K562 (cell line): ENCODE data around the gene KLK14. TPM values are rescaled to one million over a fixed set of nuclear protein-coding genes. Genes with fewer than 3 reads are reported as not detected.

ENCODE experiments used
- CTCFL ChIP-seq: IDR thresholded peaks from 2 replicates; pipeline ENCODE4 v1.6.1; 2011; ENCODE audit warnings: borderline replicate concordance, low read depth, mild to moderate bottlenecking, moderate library complexity, low read length; ENCODE audit not compliant: insufficient read depth, poor library complexity, severe bottlenecking
- EWSR1 ChIP-seq: fragments of 450-650 bp; IDR thresholded peaks from 2 replicates; pipeline ENCODE4 v1.6.1; 2018; ENCODE audit warnings: borderline replicate concordance, mild to moderate bottlenecking, low read depth, moderate library complexity; ENCODE audit not compliant: partially characterized antibody
- FOXK1 ChIP-seq: sonication (generic); formaldehyde crosslinking; IDR thresholded peaks from 2 replicates; pipeline ENCODE4 v1.8.0; 2022; ENCODE audit warnings: missing genetic modification reagents, mild to moderate bottlenecking, borderline replicate concordance
- GATAD2A ChIP-seq: fragments of 450-650 bp; IDR thresholded peaks from 2 replicates; pipeline ENCODE4 v1.6.1; 2017
- HDAC1 ChIP-seq, 2 experiments: fragments of 450-650 bp; IDR thresholded peaks; 2 replicates each; pipeline ENCODE4 v1.6.1; 2016 to 2017; ENCODE audit warnings: inconsistent platforms in 1 of 2, mild to moderate bottlenecking in 1 of 2, moderate library complexity in 1 of 2
- HDAC6 ChIP-seq: IDR thresholded peaks from 2 replicates; pipeline ENCODE4 v1.6.1; 2012; ENCODE audit warnings: low read depth, mild to moderate bottlenecking, control low read depth, inconsistent platforms, low read length, moderate library complexity
- HMGN3 ChIP-seq: IDR thresholded peaks from 2 replicates; pipeline ENCODE4 v1.6.1; 2011; ENCODE audit warnings: borderline replicate concordance, low read depth, mild to moderate bottlenecking, mixed read lengths, low read length; ENCODE audit not compliant: insufficient read length; ENCODE audit errors: extremely low read depth
- KAT7 ChIP-seq: sonication (generic); formaldehyde crosslinking; IDR thresholded peaks from 2 replicates; pipeline ENCODE4 v1.8.0; 2022; ENCODE audit warnings: missing genetic modification reagents, mild to moderate bottlenecking, borderline replicate concordance
- L3MBTL2 ChIP-seq: fragments of 450-650 bp; IDR thresholded peaks from 2 replicates; pipeline ENCODE4 v1.6.1; 2016; ENCODE audit warnings: mild to moderate bottlenecking, moderate library complexity
- MEF2D ChIP-seq: conservative IDR thresholded peaks from 2 replicates; pipeline ENCODE4 v1.6.1; 2016; ENCODE audit warnings: low read depth, missing genetic modification characterization, missing compliant biosample characterization
- NELFE ChIP-seq: IDR thresholded peaks from 2 replicates; pipeline ENCODE4 v1.6.1; 2011; ENCODE audit warnings: mild to moderate bottlenecking; ENCODE audit not compliant: insufficient read depth, insufficient read length
- PHB ChIP-seq: fragments of 250-450 bp; sonication (Bioruptor Pico); IDR thresholded peaks from 2 replicates; pipeline ENCODE4 v1.5.0; 2021
- PHF21A ChIP-seq: fragments of 450-650 bp; IDR thresholded peaks from 2 replicates; pipeline ENCODE4 v1.6.1; 2017; ENCODE audit warnings: low read depth, borderline replicate concordance
- POLR2A ChIP-seq: fragments of 450-650 bp; conservative IDR thresholded peaks from 2 replicates; pipeline ENCODE4 v1.6.1; 2016
- POLR2G ChIP-seq: fragments of 200-400 bp; formaldehyde crosslinking; IDR thresholded peaks from 2 replicates; pipeline ENCODE4 v1.6.1; 2017; ENCODE audit warnings: low read depth, mild to moderate bottlenecking, antibody characterized with exemption, low read length, moderate library complexity
- RERE ChIP-seq: sonication (generic); formaldehyde crosslinking; IDR thresholded peaks from 2 replicates; pipeline ENCODE4 v1.8.0; 2023; ENCODE audit warnings: missing genetic modification reagents, mild to moderate bottlenecking, borderline replicate concordance
- RFX5 ChIP-seq: IDR thresholded peaks from 2 replicates; pipeline ENCODE4 v1.6.1; 2011; ENCODE audit warnings: low read depth, mild to moderate bottlenecking, improper control_type of control experiment, low read length
- TAF9B ChIP-seq: fragments of 450-650 bp; IDR thresholded peaks from 2 replicates; pipeline ENCODE4 v1.6.1; 2018; ENCODE audit warnings: mild to moderate bottlenecking; ENCODE audit not compliant: partially characterized antibody
- THRA ChIP-seq: fragments of 450-650 bp; IDR thresholded peaks from 2 replicates; pipeline ENCODE4 v1.6.1; 2017; ENCODE audit warnings: mild to moderate bottlenecking, moderate library complexity
- ZNF133 ChIP-seq: fragments of 250-450 bp; sonication (Bioruptor Pico); IDR thresholded peaks from 2 replicates; pipeline ENCODE4 v1.4.0; 2020; ENCODE audit warnings: mild to moderate bottlenecking
- polyA plus RNA-seq, 8 experiments: library from polyadenylated mRNA; depleted of rRNA in 4 of 8; stranded (reverse) in 5 of 8; unstranded in 3 of 8; fragments of >200 nt; fragmentation: Nextera tagmentation in 2 of 8; fragmentation: Illumina TruSeq in 1 of 8; extraction: Ambion mirVana in 2 of 8; extraction: Trizol in 1 of 8; gene quantifications; 2 replicates each; pipeline versions ENCODE4 v1.2.1 to v1.2.3, GENCODE V29; 2011 to 2014; ENCODE audit warnings: inconsistent platforms in 1 of 8, missing spikeins in 1 of 8
- total RNA-seq, 7 experiments: library from RNA; depleted of rRNA in 6 of 7; stranded (reverse); fragments of >200 nt in 6 of 7; fragmentation: Illumina TruSeq in 2 of 7; extraction: Trizol in 2 of 7; gene quantifications; 2 replicates each; pipeline versions ENCODE4 v1.2.1 to v1.2.3, GENCODE V29; 2011 to 2021; ENCODE audit warnings: low replicate concordance in 1 of 7

The KLK14 gene
- total and polyA plus RNA-seq, 9 of the 15 experiments (the other 6 are each of a cell fraction or from before 2014, with no cell fraction given): not detected

DNA sequence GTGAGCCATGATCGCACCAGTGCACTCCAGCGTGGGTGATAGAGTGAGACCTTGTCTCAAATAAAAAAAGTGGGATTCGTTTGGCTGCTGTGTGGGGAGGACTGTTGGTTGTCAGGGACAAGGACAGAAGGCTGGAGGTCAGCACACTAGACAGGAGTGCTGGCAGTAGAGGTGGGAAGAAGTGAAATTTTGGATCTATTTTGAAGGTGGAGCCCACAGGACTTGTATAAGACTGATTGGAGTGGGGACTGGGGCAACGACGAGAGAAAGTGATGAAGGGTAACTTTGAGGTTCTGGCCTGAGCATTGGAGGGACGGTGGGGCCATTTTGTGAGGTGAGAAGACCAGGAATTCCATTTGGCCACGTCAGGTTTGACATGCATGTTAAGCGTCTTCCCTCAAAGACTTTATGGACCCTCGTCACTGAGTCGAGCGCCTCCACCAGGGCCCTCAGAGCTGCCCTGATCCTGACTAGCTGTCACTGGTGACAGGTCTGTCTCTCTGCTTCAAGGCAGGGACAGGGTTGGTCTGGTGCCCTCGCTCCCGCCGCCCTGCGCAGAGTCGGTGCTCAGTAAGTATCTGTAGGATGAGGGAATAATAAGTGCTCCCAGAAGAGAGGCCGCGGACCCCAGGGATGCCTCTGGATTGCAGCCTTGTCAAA is 24.8 kb upstream of the KLK14 start (continued):
- no peak for TF ChIP-seq RERE (CRISPR knock-in tag)
- no peak; the same call in 1 of the 2 replicates for TF ChIP-seq L3MBTL2
- no peak for TF ChIP-seq MEF2D (tag)
- no peak for TF ChIP-seq THRA
- TF ChIP-seq TAF9B: peak; percentile 30
- TF ChIP-seq HDAC1 (IDR thresholded peaks at IDR 0.05): no peak
- TF ChIP-seq FOXK1: peak; percentile 74; the same call in 1 of the 2 replicates
- no peak for TF ChIP-seq POLR2A
- TF ChIP-seq PHB (CRISPR knock-in tag): no peak
- TF ChIP-seq RFX5: no peak
- no peak for TF ChIP-seq GATAD2A
- no peak for TF ChIP-seq NELFE
- TF ChIP-seq ZNF133 (CRISPR knock-in tag): no peak
- no peak for TF ChIP-seq POLR2G
- TF ChIP-seq KAT7 (CRISPR knock-in tag): no peak
- TF ChIP-seq EWSR1: no peak
- peak; percentile 97 for TF ChIP-seq CTCFL
- TF ChIP-seq HDAC6: no peak
- no peak for TF ChIP-seq HMGN3
- no peak for TF ChIP-seq PHF21A
